Glomerular visceral epithelial cell (primary cell): ENCODE results near the gene SPRYD3.

Experiments used
- DNase-seq: peaks from one replicate; pipeline ENCODE4 v3.0.0-alpha.2; 2016; ENCODE audit errors: extremely low spot score

SPRYD3 gene

GRCh38 chr12:53078425-53079225 lies 565 bp downstream of the SPRYD3 start:
- no peak for DNase-seq

- no peak for DNase-seq
Measured at GRCh38 chr12:53077030-53077429, 2.2 kb downstream of the SPRYD3 start.

GRCh38 chr12:53076461-53076860 lies 2.7 kb downstream of the SPRYD3 start:
- DNase-seq = no peak

GRCh38 chr12:53074999-53075370 lies 4.2 kb downstream of the SPRYD3 start:
- DNase-seq = no peak

- no peak for DNase-seq
Measured at GRCh38 chr12:53074283-53074998, 4.7 kb downstream of the SPRYD3 start.

GRCh38 chr12:53073881-53074280 lies 5.3 kb downstream of the SPRYD3 start:
- DNase-seq = no peak

GRCh38 chr12:53071591-53072551 lies 7.3 kb downstream of the SPRYD3 start:
- no peak for DNase-seq

- no peak for DNase-seq
Measured at GRCh38 chr12:53070877-53071492, 8.2 kb downstream of the SPRYD3 start.

- no peak for DNase-seq
Measured at GRCh38 chr12:53069621-53070410, 9.4 kb downstream of the SPRYD3 start.

- DNase-seq = no peak
Measured at GRCh38 chr12:53068811-53069585, 10.2 kb downstream of the SPRYD3 start.

GRCh38 chr12:53067993-53068770 lies 11.0 kb downstream of the SPRYD3 start:
- DNase-seq = no peak

- DNase-seq = no peak
Measured at GRCh38 chr12:53067074-53067992, 11.9 kb downstream of the SPRYD3 start.

GRCh38 chr12:53065975-53066931 lies 12.9 kb downstream of the SPRYD3 start:
- DNase-seq = peak; percentile 79

- no peak for DNase-seq
Measured at GRCh38 chr12:53065470-53065869, 13.7 kb downstream of the SPRYD3 start.

- DNase-seq = no peak
Measured at GRCh38 chr12:53064613-53065436, 14.4 kb downstream of the SPRYD3 start.
